Measurements from ENCODE around the gene ATXN7L2. TPM values are rescaled to one million over a fixed set of nuclear protein-coding genes. Genes with fewer than 3 reads are reported as not detected.
"Not testable (repeated sequence)": the region's sequence is repeated elsewhere in the genome, so short reads cannot be mapped to it uniquely, and the experiment has no call there.

ATXN7L2 gene
- total and polyA plus RNA-seq, 2 of the 8 experiments (the other 6 are each of a cell fraction or from before 2014, with no cell fraction given): 8.1 to 9.3 TPM

GRCh38 chr1:109445949-109446695, 37.6 kb upstream of the ATXN7L2 start:
- CTCF ChIA-PET (ENCODE audit: partially characterized antibody); H3K23me2 ChIP-seq (ENCODE audit: low read depth, low read length); H3K27ac ChIP-seq (ENCODE audit: low read depth, low read length); H3K27me3 ChIP-seq (replicated peaks in 1 of 4; ENCODE audit: control insufficient read depth in 3 of 4, extremely low read depth in 1 of 4, insufficient read depth in 3 of 4, low read length in 3 of 4); FAIRE-seq; H4K91ac ChIP-seq (replicated peaks; ENCODE audit: insufficient read length, low read length); H3K4me1 ChIP-seq (replicated peaks in 1 of 4; ENCODE audit: control insufficient read depth in 3 of 4, insufficient read depth in 4 of 4, low read length in 3 of 4); H2BK5ac ChIP-seq (ENCODE audit: low read depth, low read length); H3K36me3 ChIP-seq (ENCODE audit: control insufficient read depth in 2 of 4, insufficient read depth in 4 of 4, low read length in 3 of 4); H3K4me3 ChIP-seq (ENCODE audit: extremely low read depth in 1 of 4, insufficient read depth in 2 of 4, low read depth in 3 of 4, low read length in 4 of 4); H3K18ac ChIP-seq (ENCODE audit: extremely low read depth, low read length); H2BK15ac ChIP-seq (ENCODE audit: low read length); H3K56ac ChIP-seq (replicated peaks; ENCODE audit: insufficient read length, low read depth, low read length); H3K9me3 ChIP-seq (ENCODE audit: insufficient read depth in 2 of 2, low read depth in 1 of 2, low read length in 1 of 2); H4K8ac ChIP-seq (ENCODE audit: extremely low read depth, insufficient read depth, low read length); H2AFZ ChIP-seq (ENCODE audit: low read length); H2BK12ac ChIP-seq (ENCODE audit: low read depth, low read length); H2BK120ac ChIP-seq (replicated peaks; ENCODE audit: low read depth, low read length); H3K9ac ChIP-seq (replicated peaks in 1 of 4; ENCODE audit: extremely low read depth in 1 of 4, low read depth in 3 of 4, low read length in 3 of 4); POLR2A ChIA-PET (ENCODE audit: partially characterized antibody); H4K20me1 ChIP-seq (replicated peaks in 1 of 2; ENCODE audit: control insufficient read depth in 1 of 2, insufficient read depth in 2 of 2, low read length in 2 of 2); H3K4ac ChIP-seq (replicated peaks; ENCODE audit: insufficient read length, low read depth, low read length); H3K79me1 ChIP-seq (ENCODE audit: low read depth, low read length); H3K14ac ChIP-seq (ENCODE audit: insufficient read length); H4K5ac ChIP-seq (ENCODE audit: insufficient read length, low read depth, low read length); H3K79me2 ChIP-seq (ENCODE audit: control insufficient read depth in 1 of 2, insufficient read depth in 2 of 2, low read length in 2 of 2); H3K23ac ChIP-seq (ENCODE audit: insufficient read length); H2BK20ac ChIP-seq (ENCODE audit: low read length); DNase-seq (ENCODE audit: low read depth in 1 of 2, low spot score in 2 of 2); H2AK5ac ChIP-seq (ENCODE audit: low read depth, low read length); H3K4me2 ChIP-seq (ENCODE audit: insufficient read depth in 1 of 2, low read depth in 2 of 2, low read length in 2 of 2): not testable (repeated sequence)
- 81% methylated on average over 10 of the region's 11 CpGs; no CpG with 5 or more reads in 1 of the 2 experiments for WGBS, 2 experiments (ENCODE audit: extremely low coverage in 1 of 2, insufficient coverage in 1 of 2, insufficient read length in 1 of 2, insufficient replicate concordance in 2 of 2, low coverage in 1 of 2, low lambda C conversion rate in 2 of 2, missing lambda C conversion rate in 1 of 2)
